ENCODE measurements around the gene CCDC71.
A peak's percentile ranks its signal among the peaks of the same experiment; 100 is the strongest.

The CCDC71 gene

GRCh38 chr3:49151610-49152009 lies 14.5 kb downstream of the CCDC71 start:
- no peak for DNase-seq (ENCODE audit: low read depth)
- no peak for TF ChIP-seq CTCF (IDR thresholded peaks at IDR 0.05; ENCODE audit: insufficient read depth, low read depth, low read length, missing control alignments)
- H3K4me3 ChIP-seq (ENCODE audit: low read length) = no peak overlapping the region

- no peak for TF ChIP-seq CTCF (IDR thresholded peaks at IDR 0.05; ENCODE audit: insufficient read depth, low read depth, low read length, missing control alignments)
- DNase-seq (ENCODE audit: low read depth) = no peak
- H3K4me3 ChIP-seq (ENCODE audit: low read length) = no peak overlapping the region
Observed at GRCh38 chr3:49148159-49148558, 18.0 kb downstream of the CCDC71 start.

GRCh38 chr3:49140080-49140479 lies 26.1 kb downstream of the CCDC71 start:
- DNase-seq (ENCODE audit: low read depth) = no peak
- no peak overlapping the region for H3K4me3 ChIP-seq (ENCODE audit: low read length)
- TF ChIP-seq CTCF (IDR thresholded peaks at IDR 0.05; ENCODE audit: insufficient read depth, low read depth, low read length, missing control alignments) = no peak

- DNase-seq (ENCODE audit: low read depth) = no peak
- no peak overlapping the region for H3K4me3 ChIP-seq (ENCODE audit: low read length)
- no peak for TF ChIP-seq CTCF (IDR thresholded peaks at IDR 0.05; ENCODE audit: insufficient read depth, low read depth, low read length, missing control alignments)
Observed at GRCh38 chr3:49135499-49135898, 30.6 kb downstream of the CCDC71 start.

GRCh38 chr3:49134471-49135265 lies 31.5 kb downstream of the CCDC71 start:
- DNase-seq (ENCODE audit: low read depth) = no peak
- no peak overlapping the region for H3K4me3 ChIP-seq (ENCODE audit: low read length)
- TF ChIP-seq CTCF (IDR thresholded peaks at IDR 0.05; ENCODE audit: insufficient read depth, low read depth, low read length, missing control alignments) = no peak

- no peak for TF ChIP-seq CTCF (IDR thresholded peaks at IDR 0.05; ENCODE audit: insufficient read depth, low read depth, low read length, missing control alignments)
- DNase-seq (ENCODE audit: low read depth) = peak; percentile 92
- H3K4me3 ChIP-seq (ENCODE audit: low read length) = peak overlapping the region; percentile 80
Observed at GRCh38 chr3:49133226-49133951, 32.7 kb downstream of the CCDC71 start.

All from epithelial cell of esophagus (primary cell).